Activated CD8-positive, alpha-beta memory T cell treated with anti-CD3 and anti-CD28 coated beads for 1 hour (primary cell): ENCODE results near the gene PSME1.

Source experiments
- DNase-seq, 2 donors: peaks; one replicate each; pipeline ENCODE4 v3.0.0-alpha.2; 2020; ENCODE audit warnings: low read depth in 1 of 2; ENCODE audit errors: extremely low read depth in 1 of 2

The PSME1 gene

DNA sequence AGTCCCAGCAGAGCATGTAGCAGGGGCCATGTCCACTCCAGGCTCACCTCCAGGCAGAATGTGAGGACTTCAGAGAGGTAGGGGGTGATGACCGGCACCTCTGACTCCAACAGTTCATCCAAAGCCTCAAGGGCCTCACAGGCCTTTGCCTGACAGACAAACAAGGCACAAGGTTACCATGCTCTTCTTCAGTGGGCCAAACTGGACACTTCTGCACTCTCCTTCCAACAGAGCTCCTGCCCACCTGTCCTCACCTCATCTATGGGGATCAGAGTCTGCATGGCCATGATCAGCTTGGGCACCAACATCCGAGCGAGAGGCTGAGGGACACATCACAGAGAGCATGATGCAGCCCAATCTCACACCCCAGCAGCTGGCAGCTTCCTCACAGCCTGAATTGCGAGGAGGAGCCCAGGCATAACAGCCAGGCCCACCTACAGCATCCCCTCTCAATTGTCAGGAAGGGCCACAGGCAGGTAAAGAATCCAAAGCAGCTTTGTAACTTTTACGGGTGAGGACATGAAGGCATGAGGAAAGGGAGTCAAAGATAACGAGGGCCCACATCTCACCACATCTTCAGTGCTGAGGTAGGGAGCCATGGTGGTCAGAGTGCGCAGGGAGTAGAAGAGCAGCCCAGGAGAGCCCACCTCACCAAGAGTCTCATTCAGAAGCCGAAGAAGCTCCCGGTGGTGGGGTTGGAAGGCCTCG lies 51.0 kb downstream of the PSME1 start:
- no peak for DNase-seq

DNA sequence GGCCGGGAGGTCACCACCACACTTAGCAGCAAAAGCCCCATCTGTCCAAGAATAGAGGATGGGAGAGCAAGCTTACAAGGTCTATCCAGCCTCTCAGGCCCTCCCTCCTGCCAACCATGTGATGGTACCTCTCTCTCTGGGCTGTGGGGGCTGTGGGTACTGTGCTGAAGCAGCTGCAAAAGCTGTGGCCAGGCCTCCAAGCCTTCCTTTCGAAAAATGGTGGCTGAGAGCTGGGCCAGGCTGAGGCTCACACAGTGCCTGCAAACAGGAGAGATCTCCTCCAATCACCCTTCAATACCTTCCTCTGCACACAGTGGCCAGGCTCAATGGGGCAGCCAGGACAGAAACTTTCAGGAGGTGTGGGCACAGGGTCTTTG lies 51.5 kb downstream of the PSME1 start:
- no peak for DNase-seq
